ENCODE results near the gene RNASE8. TPM values are rescaled to one million over a fixed set of nuclear protein-coding genes. Genes with fewer than 3 reads are reported as not detected.
A peak's percentile ranks its signal among the peaks of the same experiment; 100 is the strongest.

The RNASE8 gene
- polyA plus RNA-seq, 1 donor from 2014 or later, result not detected

DNA sequence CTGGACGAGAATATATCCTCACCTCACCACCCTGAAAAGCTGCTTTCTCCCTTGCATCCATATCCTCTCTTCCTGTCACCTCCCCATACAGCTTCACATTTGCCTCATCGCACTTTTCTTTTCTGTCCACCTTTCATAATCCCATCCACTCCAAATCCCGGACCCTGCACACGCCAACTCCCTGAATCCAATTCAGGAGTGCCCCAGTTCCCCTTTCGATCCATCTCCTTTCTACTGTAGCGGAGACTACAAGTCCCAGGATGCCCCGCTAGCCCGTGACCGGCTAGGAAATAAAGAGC is 45.7 kb downstream of the RNASE8 start:
- Histone ChIP-seq H3K9ac (ENCODE audit: low read length) (peak overlapping the region; percentile 97), H3K9me3 (ENCODE audit: low read length) (no peaks in the 10 kb centered on the region), H2AFZ (ENCODE audit: low read depth, low read length) (peak overlapping the region; percentile 84)

DNA sequence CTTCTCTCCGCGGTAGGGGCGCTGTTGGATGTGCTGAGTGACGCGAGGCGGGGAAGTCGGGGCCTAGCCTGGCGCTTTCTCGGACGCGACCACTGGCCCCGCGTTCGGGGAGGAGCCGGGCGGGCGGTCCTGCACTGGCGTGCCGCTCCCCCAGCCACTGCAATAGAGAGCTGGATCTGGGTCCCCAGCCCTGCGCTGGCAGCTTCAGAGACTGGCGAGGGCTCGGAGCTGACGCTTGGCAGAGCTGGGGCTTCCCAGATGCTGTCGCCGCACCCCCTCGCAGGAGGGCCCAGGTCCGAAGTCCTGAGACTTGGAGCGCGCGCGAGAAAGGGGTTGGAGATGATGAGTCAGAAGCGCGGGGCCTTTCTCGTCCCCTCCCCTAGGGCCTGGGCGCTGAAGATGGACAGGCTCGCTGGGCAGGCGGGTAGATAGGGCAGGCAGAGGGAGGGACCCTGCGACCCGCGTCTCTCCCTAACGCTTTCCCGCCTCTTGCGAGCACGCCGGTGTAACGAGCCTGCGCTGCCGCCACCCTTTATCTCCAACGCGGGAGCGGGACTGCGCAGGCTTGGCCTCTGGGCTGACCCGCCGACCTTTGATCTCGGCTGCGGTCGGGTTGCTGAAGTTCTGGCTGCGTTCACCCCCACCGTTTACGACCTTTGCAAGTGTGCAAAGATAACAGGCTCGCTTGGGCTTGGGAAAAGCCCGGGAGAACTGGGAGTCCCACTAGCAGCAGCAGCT is 46.3 kb downstream of the RNASE8 start:
- H3K9me3 ChIP-seq (ENCODE audit: low read length), result no peaks in the 10 kb centered on the region
- H3K9me2 ChIP-seq (ENCODE audit: insufficient read depth, low read length), result no peaks in the 10 kb centered on the region
- H3K4me3 ChIP-seq (ENCODE audit: low read length), result peak overlapping the region; percentile 86
- H3F3A ChIP-seq (ENCODE audit: insufficient read depth, low read length, poor library complexity, severe bottlenecking), result peaks cover 6% of the 10 kb centered on the region
- H3K79me2 ChIP-seq (replicated peaks; ENCODE audit: insufficient read depth, low read length), result peaks cover 21% of the 10 kb centered on the region
- TF ChIP-seq RAD21 (conservative IDR thresholded peaks at IDR 0.05) (no peak), EZH2 (IDR thresholded peaks at IDR 0.05; ENCODE audit: borderline replicate concordance, insufficient read depth, low read length, poor library complexity, severe bottlenecking) (no peak), MXI1 (conservative IDR thresholded peaks at IDR 0.05; ENCODE audit: poor library complexity, severe bottlenecking) (peak; percentile 66), POLR2AphosphoS5 (IDR thresholded peaks at IDR 0.05) (peak; percentile 91), EP300 (conservative IDR thresholded peaks at IDR 0.05; ENCODE audit: poor library complexity, severe bottlenecking) (peak; percentile 67), TAF1 (IDR thresholded peaks at IDR 0.05; ENCODE audit: low read depth) (no peak), SMC3 (conservative IDR thresholded peaks at IDR 0.05; ENCODE audit: poor library complexity) (no peak)
- TF ChIP-seq, protein P1, sequence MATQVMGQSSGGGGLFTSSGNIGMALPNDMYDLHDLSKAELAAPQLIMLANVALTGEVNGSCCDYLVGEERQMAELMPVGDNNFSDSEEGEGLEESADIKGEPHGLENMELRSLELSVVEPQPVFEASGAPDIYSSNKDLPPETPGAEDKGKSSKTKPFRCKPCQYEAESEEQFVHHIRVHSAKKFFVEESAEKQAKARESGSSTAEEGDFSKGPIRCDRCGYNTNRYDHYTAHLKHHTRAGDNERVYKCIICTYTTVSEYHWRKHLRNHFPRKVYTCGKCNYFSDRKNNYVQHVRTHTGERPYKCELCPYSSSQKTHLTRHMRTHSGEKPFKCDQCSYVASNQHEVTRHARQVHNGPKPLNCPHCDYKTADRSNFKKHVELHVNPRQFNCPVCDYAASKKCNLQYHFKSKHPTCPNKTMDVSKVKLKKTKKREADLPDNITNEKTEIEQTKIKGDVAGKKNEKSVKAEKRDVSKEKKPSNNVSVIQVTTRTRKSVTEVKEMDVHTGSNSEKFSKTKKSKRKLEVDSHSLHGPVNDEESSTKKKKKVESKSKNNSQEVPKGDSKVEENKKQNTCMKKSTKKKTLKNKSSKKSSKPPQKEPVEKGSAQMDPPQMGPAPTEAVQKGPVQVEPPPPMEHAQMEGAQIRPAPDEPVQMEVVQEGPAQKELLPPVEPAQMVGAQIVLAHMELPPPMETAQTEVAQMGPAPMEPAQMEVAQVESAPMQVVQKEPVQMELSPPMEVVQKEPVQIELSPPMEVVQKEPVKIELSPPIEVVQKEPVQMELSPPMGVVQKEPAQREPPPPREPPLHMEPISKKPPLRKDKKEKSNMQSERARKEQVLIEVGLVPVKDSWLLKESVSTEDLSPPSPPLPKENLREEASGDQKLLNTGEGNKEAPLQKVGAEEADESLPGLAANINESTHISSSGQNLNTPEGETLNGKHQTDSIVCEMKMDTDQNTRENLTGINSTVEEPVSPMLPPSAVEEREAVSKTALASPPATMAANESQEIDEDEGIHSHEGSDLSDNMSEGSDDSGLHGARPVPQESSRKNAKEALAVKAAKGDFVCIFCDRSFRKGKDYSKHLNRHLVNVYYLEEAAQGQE (IDR thresholded peaks at IDR 0.05; ENCODE audit: borderline replicate concordance), result peak; percentile 60
- TF ChIP-seq, protein P2, sequence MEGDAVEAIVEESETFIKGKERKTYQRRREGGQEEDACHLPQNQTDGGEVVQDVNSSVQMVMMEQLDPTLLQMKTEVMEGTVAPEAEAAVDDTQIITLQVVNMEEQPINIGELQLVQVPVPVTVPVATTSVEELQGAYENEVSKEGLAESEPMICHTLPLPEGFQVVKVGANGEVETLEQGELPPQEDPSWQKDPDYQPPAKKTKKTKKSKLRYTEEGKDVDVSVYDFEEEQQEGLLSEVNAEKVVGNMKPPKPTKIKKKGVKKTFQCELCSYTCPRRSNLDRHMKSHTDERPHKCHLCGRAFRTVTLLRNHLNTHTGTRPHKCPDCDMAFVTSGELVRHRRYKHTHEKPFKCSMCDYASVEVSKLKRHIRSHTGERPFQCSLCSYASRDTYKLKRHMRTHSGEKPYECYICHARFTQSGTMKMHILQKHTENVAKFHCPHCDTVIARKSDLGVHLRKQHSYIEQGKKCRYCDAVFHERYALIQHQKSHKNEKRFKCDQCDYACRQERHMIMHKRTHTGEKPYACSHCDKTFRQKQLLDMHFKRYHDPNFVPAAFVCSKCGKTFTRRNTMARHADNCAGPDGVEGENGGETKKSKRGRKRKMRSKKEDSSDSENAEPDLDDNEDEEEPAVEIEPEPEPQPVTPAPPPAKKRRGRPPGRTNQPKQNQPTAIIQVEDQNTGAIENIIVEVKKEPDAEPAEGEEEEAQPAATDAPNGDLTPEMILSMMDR (IDR thresholded peaks at IDR 0.05; ENCODE audit: poor library complexity, severe bottlenecking), result peak; percentile 99
- H3K4me2 ChIP-seq (ENCODE audit: low read length), result peak overlapping the region; percentile 99
- peak overlapping the region; percentile 98 for H3K27ac ChIP-seq (ENCODE audit: low read length)
- H4K20me1 ChIP-seq (ENCODE audit: insufficient read depth), result no peaks in the 10 kb centered on the region
- H3K36me3 ChIP-seq (ENCODE audit: insufficient read depth, low read length), result no peaks in the 10 kb centered on the region
- peak overlapping the region; percentile 86 for H2AFZ ChIP-seq (ENCODE audit: low read depth, low read length)
- peak overlapping the region; percentile 97 for H3K9ac ChIP-seq (ENCODE audit: low read length)
- H3K27me3 ChIP-seq (ENCODE audit: insufficient read depth, low read depth, low read length), result no peaks in the 10 kb centered on the region

More for the DNA sequence above, 45.7 kb downstream of the RNASE8 start:
- H3K79me2 ChIP-seq (replicated peaks; ENCODE audit: insufficient read depth, low read length), result peaks cover 25% of the 10 kb centered on the region
- H4K20me1 ChIP-seq (ENCODE audit: insufficient read depth), result no peaks in the 10 kb centered on the region
- peak overlapping the region; percentile 98 for H3K27ac ChIP-seq (ENCODE audit: low read length)
- H3K4me3 ChIP-seq (ENCODE audit: low read length), result peak overlapping the region; percentile 86
- peaks cover 6% of the 10 kb centered on the region for H3F3A ChIP-seq (ENCODE audit: insufficient read depth, low read length, poor library complexity, severe bottlenecking)
- no peaks in the 10 kb centered on the region for H3K27me3 ChIP-seq (ENCODE audit: insufficient read depth, low read depth, low read length)
- peak overlapping the region; percentile 98 for H3K4me2 ChIP-seq (ENCODE audit: low read length)
- H3K36me3 ChIP-seq (ENCODE audit: insufficient read depth, low read length), result no peaks in the 10 kb centered on the region
- no peaks in the 10 kb centered on the region for H3K9me2 ChIP-seq (ENCODE audit: insufficient read depth, low read length)
- TF ChIP-seq SMC3 (conservative IDR thresholded peaks at IDR 0.05; ENCODE audit: poor library complexity) (peak; percentile 14), EP300 (conservative IDR thresholded peaks at IDR 0.05; ENCODE audit: poor library complexity, severe bottlenecking) (no peak)
